ENCODE measurements around the gene PAPOLB. TPM values are rescaled to one million over a fixed set of nuclear protein-coding genes. Genes with fewer than 3 reads are reported as not detected.

Gene PAPOLB
- total RNA-seq, 1 donor from 2014 or later = not detected

- intact Hi-C loops (cut with DNase I) = no loop called here
- peaks cover 0 to 5% of the 10 kb centered on the region in 2 donors for H3K36me3 ChIP-seq
These were observed 44.5 kb downstream of the PAPOLB start for GRCh38 chr7:4817178-4817901.

GRCh38 chr7:4816419-4817080, 45.3 kb downstream of the PAPOLB start:
- Histone ChIP-seq H3K27me3 (no peaks in the 10 kb centered on the region), H3K27ac (no peak overlapping the region), H3K9me3 (no peaks in the 10 kb centered on the region), H3K4me3 (no peak overlapping the region), H3K36me3 (peaks cover 0 to 5% of the 10 kb centered on the region in 2 donors), H3K4me1 (peaks cover 0 to 6% of the 10 kb centered on the region in 2 donors)
- DNase-seq (ENCODE audit: low spot score in 2 of 2) = no peak
- no peak for TF ChIP-seq CTCF (IDR thresholded peaks at IDR 0.05)
- intact Hi-C loops (cut with DNase I) = no loop called here

More at GRCh38 chr7:4817178-4817901, 44.5 kb downstream of the PAPOLB start:
- H3K27me3 ChIP-seq = no peaks in the 10 kb centered on the region
- peaks cover 0 to 6% of the 10 kb centered on the region in 2 donors for H3K4me1 ChIP-seq
- DNase-seq (ENCODE audit: low spot score in 2 of 2) = no peak
- no peak overlapping the region for H3K4me3 ChIP-seq
- no peak overlapping the region for H3K27ac ChIP-seq
- no peak for TF ChIP-seq CTCF (IDR thresholded peaks at IDR 0.05)
- H3K9me3 ChIP-seq = no peaks in the 10 kb centered on the region

- Histone ChIP-seq H3K27ac (no peak overlapping the region), H3K4me1 (peaks cover 0 to 6% of the 10 kb centered on the region in 2 donors), H3K9me3 (no peaks in the 10 kb centered on the region), H3K36me3 (peaks cover 0 to 5% of the 10 kb centered on the region in 2 donors), H3K27me3 (no peaks in the 10 kb centered on the region), H3K4me3 (no peak overlapping the region)
- intact Hi-C loops (cut with DNase I) = no loop called here
- no peak for TF ChIP-seq CTCF (IDR thresholded peaks at IDR 0.05)
- DNase-seq (ENCODE audit: low spot score in 2 of 2) = no peak
These were observed 46.0 kb downstream of the PAPOLB start for GRCh38 chr7:4815609-4816418.

GRCh38 chr7:4815121-4815520, 46.7 kb downstream of the PAPOLB start:
- intact Hi-C loops (cut with DNase I) = no loop called here
- H3K4me3 ChIP-seq = no peak overlapping the region

More at GRCh38 chr7:4815121-4815520, 46.7 kb downstream of the PAPOLB start:
- Histone ChIP-seq H3K27ac (no peak overlapping the region), H3K4me1 (peaks cover 0 to 4% of the 10 kb centered on the region in 2 donors), H3K36me3 (peaks cover 0 to 5% of the 10 kb centered on the region in 2 donors), H3K9me3 (no peaks in the 10 kb centered on the region), H3K27me3 (no peaks in the 10 kb centered on the region)
- TF ChIP-seq CTCF (IDR thresholded peaks at IDR 0.05) = no peak
- no peak for DNase-seq (ENCODE audit: low spot score in 2 of 2)

Data from ascending aorta (tissue), 2 donors.